WTC11 (cell line): ENCODE results near the gene ESRRA. TPM values are rescaled to one million over a fixed set of nuclear protein-coding genes. Genes with fewer than 3 reads are reported as not detected.

Experiments used
- ATAC-seq: fragments of 200-7000 bp; cut with Tn5 transposase; 2 replicates; pipeline ENCODE4 v1.10.0; 2021; ENCODE audit warnings: mild to moderate bottlenecking, moderate library complexity
- CTCF ChIA-PET: fragments of 300-600 bp; sonication (Branson Sonifier 250); formaldehyde crosslinking; loops from one replicate; lab custom pipeline; 2021; ENCODE audit warnings: antibody characterized with exemption; lab: Charles Lee
- POLR2A ChIA-PET: fragments of 350-600 bp; sonication (Branson Sonifier 250); formaldehyde crosslinking; loops from one replicate; lab custom pipeline; 2021; ENCODE audit warnings: antibody characterized with exemption; lab: Charles Lee
- DNase-seq: peaks from one replicate; pipeline ENCODE4 v3.0.0; 2021; ENCODE audit warnings: low spot score
- H3K27ac Mint-ChIP-seq: 2 replicates; pipeline ENCODE4 v1.8.0; 2021; ENCODE audit warnings: mixed read lengths
- H3K27me3 Mint-ChIP-seq: 2 replicates; pipeline ENCODE4 v1.8.0; 2021; ENCODE audit warnings: low read depth, mild to moderate bottlenecking, moderate library complexity, mixed read lengths
- H3K36me3 Mint-ChIP-seq: 2 replicates; pipeline ENCODE4 v1.8.0; 2021; ENCODE audit warnings: mixed read lengths
- H3K4me1 Mint-ChIP-seq: 2 replicates; pipeline ENCODE4 v1.8.0; 2022; ENCODE audit warnings: mixed read lengths
- H3K4me3 Mint-ChIP-seq: 2 replicates; pipeline ENCODE4 v1.8.0; 2021; ENCODE audit warnings: mild to moderate bottlenecking, moderate library complexity, mixed read lengths
- H3K9me3 Mint-ChIP-seq: 2 replicates; pipeline ENCODE4 v1.8.0; 2021; ENCODE audit warnings: mixed read lengths
- AFF4 ChIP-seq: sonication (generic); formaldehyde crosslinking; IDR thresholded peaks from 2 replicates; pipeline ENCODE4 v1.8.1; 2023; ENCODE audit warnings: mild to moderate bottlenecking, missing genetic modification reagents, borderline replicate concordance
- EMX1 ChIP-seq: fragments of 250-450 bp; sonication (Bioruptor Pico); IDR thresholded peaks from 2 replicates; pipeline ENCODE4 v1.8.0; 2021; ENCODE audit warnings: mild to moderate bottlenecking
- ETV6 ChIP-seq: sonication (generic); formaldehyde crosslinking; IDR thresholded peaks from 2 replicates; pipeline ENCODE4 v1.8.1; 2022; ENCODE audit warnings: mild to moderate bottlenecking, missing genetic modification reagents
- FOXP1 ChIP-seq: sonication (generic); formaldehyde crosslinking; IDR thresholded peaks from 2 replicates; pipeline ENCODE4 v1.8.0; 2022; ENCODE audit warnings: missing genetic modification reagents, mild to moderate bottlenecking, moderate library complexity, borderline replicate concordance
- HMGXB4 ChIP-seq: sonication (generic); formaldehyde crosslinking; IDR thresholded peaks from 2 replicates; pipeline ENCODE4 v1.8.1; 2023; ENCODE audit warnings: mild to moderate bottlenecking, moderate library complexity, missing genetic modification reagents
- IRF1 ChIP-seq: sonication (generic); formaldehyde crosslinking; IDR thresholded peaks from 2 replicates; pipeline ENCODE4 v1.8.0; 2023; ENCODE audit warnings: missing genetic modification reagents
- JAZF1 ChIP-seq: fragments of 250-450 bp; sonication (Bioruptor Pico); IDR thresholded peaks from 2 replicates; pipeline ENCODE4 v1.9.0; 2021; ENCODE audit warnings: moderate library complexity, mild to moderate bottlenecking, inconsistent platforms
- MAX ChIP-seq: sonication (generic); formaldehyde crosslinking; IDR thresholded peaks from 2 replicates; pipeline ENCODE4 v1.8.0; 2022; ENCODE audit warnings: mild to moderate bottlenecking, missing genetic modification reagents
- NR3C1 ChIP-seq: sonication (generic); formaldehyde crosslinking; conservative IDR thresholded peaks from 2 replicates; pipeline ENCODE4 v1.8.1; 2023; ENCODE audit warnings: low read depth, mild to moderate bottlenecking, missing genetic modification reagents
- PRDM15 ChIP-seq: sonication (generic); formaldehyde crosslinking; IDR thresholded peaks from 2 replicates; pipeline ENCODE4 v1.8.0; 2022; ENCODE audit warnings: missing genetic modification reagents
- RELA ChIP-seq: sonication (generic); formaldehyde crosslinking; IDR thresholded peaks from 2 replicates; pipeline ENCODE4 v1.8.1; 2022; ENCODE audit warnings: missing genetic modification reagents, mild to moderate bottlenecking, borderline replicate concordance
- SP1 ChIP-seq: sonication (generic); formaldehyde crosslinking; conservative IDR thresholded peaks from 2 replicates; pipeline ENCODE4 v1.8.1; 2022; ENCODE audit warnings: missing genetic modification reagents
- TCF7 ChIP-seq: sonication (generic); formaldehyde crosslinking; IDR thresholded peaks from 2 replicates; pipeline ENCODE4 v1.8.0; 2022; ENCODE audit warnings: mild to moderate bottlenecking, low read depth, missing genetic modification reagents, moderate library complexity
- TEAD1 ChIP-seq: sonication (generic); formaldehyde crosslinking; IDR thresholded peaks from 2 replicates; pipeline ENCODE4 v1.8.0; 2022; ENCODE audit warnings: mild to moderate bottlenecking, missing genetic modification reagents
- USF1 ChIP-seq: sonication (generic); formaldehyde crosslinking; IDR thresholded peaks from 2 replicates; pipeline ENCODE4 v1.8.0; 2022; ENCODE audit warnings: mild to moderate bottlenecking, missing genetic modification reagents
- ZMAT4 ChIP-seq: fragments of 250-450 bp; sonication (Bioruptor Pico); IDR thresholded peaks from 2 replicates; pipeline ENCODE4 v1.9.0; 2021; ENCODE audit warnings: mild to moderate bottlenecking
- ZNF317 ChIP-seq: sonication (generic); formaldehyde crosslinking; IDR thresholded peaks from 2 replicates; pipeline ENCODE4 v1.8.1; 2023; ENCODE audit warnings: low read depth, mild to moderate bottlenecking, moderate library complexity, missing genetic modification reagents, borderline replicate concordance
- ZNF416 ChIP-seq: fragments of 250-450 bp; sonication (Bioruptor Pico); IDR thresholded peaks from 2 replicates; pipeline ENCODE4 v1.9.0; 2021; ENCODE audit warnings: mild to moderate bottlenecking, inconsistent platforms
- total RNA-seq: library from RNA; stranded (reverse); gene quantifications from 3 replicates; pipeline ENCODE4 v1.2.3, GENCODE V29; 2021

The ESRRA gene
- total RNA-seq, 1 experiment from 2014 or later, result 81.9 TPM

GRCh38 chr11:64341429-64341828 is 36.1 kb downstream of the ESRRA start:
- ATAC-seq (no peak), DNase-seq (no peak)
- TF ChIP-seq ETV6, result no peak
- TF ChIP-seq IRF1 (CRISPR knock-in tag), result no peak
- TF ChIP-seq PRDM15 (CRISPR knock-in tag), result 0 out of 2 replicates have a peak, but pooled peaks have one; percentile 16
- no peak for TF ChIP-seq NR3C1 (CRISPR knock-in tag)
- no peak for TF ChIP-seq JAZF1 (CRISPR knock-in tag)
- TF ChIP-seq AFF4 (CRISPR knock-in tag), result no peak
- TF ChIP-seq RELA (CRISPR knock-in tag), result 0 out of 2 replicates have a peak, but pooled peaks have one; percentile 53
- H3K4me1 Mint-ChIP-seq, result peaks cover 20% of the 10 kb centered on the region
- no peaks in the 10 kb centered on the region for H3K36me3 Mint-ChIP-seq
- H3K27me3 Mint-ChIP-seq, result peaks cover 30% of the 10 kb centered on the region
- ChIA-PET POLR2A (interaction anchor here (0.9 to 2.2 kb wide), 8 partner anchors 12 to 437 kb away, joined by 3 to 11 read pairs (median 6); partner anchors contain the start of genes PRDX5, SF1 and TRMT112), CTCF (interaction anchor here (0.7 to 13.9 kb wide), 42 partner anchors 10 to 461 kb away, joined by 3 to 437 read pairs (median 6); partner anchors contain the start of genes CATSPERZ, ESRRA, MAP4K2 and PLCB3)
- no peaks in the 10 kb centered on the region for H3K9me3 Mint-ChIP-seq
- no peak overlapping the region; the same call in 1 of the 2 replicates for H3K27ac Mint-ChIP-seq
- peak overlapping the region; percentile 69 for H3K4me3 Mint-ChIP-seq

- peak; percentile 60 for TF ChIP-seq MAX
- no peak for TF ChIP-seq ZNF317 (CRISPR knock-in tag)
- 0 out of 2 replicates have a peak, but pooled peaks have one; percentile 22 for TF ChIP-seq TEAD1 (CRISPR knock-in tag)
- TF ChIP-seq ETV6, result 0 out of 2 replicates have a peak, but pooled peaks have one; percentile 44
- TF ChIP-seq HMGXB4 (CRISPR knock-in tag), result peak; percentile 82
- TF ChIP-seq USF1 (CRISPR knock-in tag), result peak; percentile 46; the same call in 1 of the 2 replicates
- TF ChIP-seq FOXP1 (CRISPR knock-in tag), result peak; percentile 77; the same call in 1 of the 2 replicates
- TF ChIP-seq TCF7 (CRISPR knock-in tag), result no peak
- no peak for TF ChIP-seq ZMAT4
- no peak for TF ChIP-seq ZNF416 (CRISPR knock-in tag)
- TF ChIP-seq EMX1 (CRISPR knock-in tag), result no peak
- TF ChIP-seq SP1 (CRISPR knock-in tag), result peak; percentile 95
- H3K4me3 Mint-ChIP-seq, result peak overlapping the region; percentile 69
Measured at GRCh38 chr11:64341851-64342791, 36.8 kb downstream of the ESRRA start.

More at GRCh38 chr11:64341851-64342791, 36.8 kb downstream of the ESRRA start:
- ATAC-seq (peak; percentile 75), DNase-seq (peak; percentile 97)
- POLR2A ChIA-PET, result interaction anchor here (0.9 to 2.2 kb wide), 8 partner anchors 11 to 436 kb away, joined by 3 to 14 read pairs (median 5); partner anchors contain the start of genes ESRRA, PRDX5, SF1 and TRMT112
- Mint-ChIP-seq H3K27me3 (peaks cover 30% of the 10 kb centered on the region), H3K4me1 (peaks cover 21% of the 10 kb centered on the region), H3K27ac (no peak overlapping the region), H3K9me3 (no peaks in the 10 kb centered on the region), H3K36me3 (no peaks in the 10 kb centered on the region)
- CTCF ChIA-PET, result interaction anchor here (0.5 to 13.9 kb wide), 44 partner anchors 10 to 815 kb away, joined by 3 to 437 read pairs (median 6); partner anchors contain the start of genes CATSPERZ, ESRRA, FKBP2 and PLCB3
